Measurements from ENCODE around the gene LYRM7.

The LYRM7 gene

GRCh38 chr5:131170540-131171275, at the start of gene LYRM7:
LYRM7 (plus strand) TSS chr5:131170944; CDS start chr5:131171021, 77 bp downstream.
- no peaks in the 10 kb centered on the region for H3K36me3 ChIP-seq (ENCODE audit: control insufficient read depth in 2 of 2, insufficient read depth in 1 of 2, low read length in 2 of 2)
- no peaks in the 10 kb centered on the region for H3K4me1 ChIP-seq (ENCODE audit: control insufficient read depth, insufficient read depth, low read length)
- H3K4me3 ChIP-seq (ENCODE audit: low read depth, low read length), result peak within 1 kb of the TSS; percentile 69
- ChIA-PET CTCF (no interaction called here), POLR2A (no interaction called here)
- H3K27ac ChIP-seq (ENCODE audit: extremely low read depth, low read depth, low read length), result no peak within 1 kb of the TSS
- H3K9me3 ChIP-seq (ENCODE audit: control insufficient read depth, insufficient read depth, low read depth, low read length), result no peaks in the 10 kb centered on the region
- TF ChIP-seq SP2 (tag by site-specific recombination; IDR thresholded peaks at IDR 0.05), result peak; percentile 99
- peak; percentile 26 for TF ChIP-seq ZBTB26 (tag by site-specific recombination; optimal IDR thresholded peaks at IDR 0.05)
- peak; percentile 30; the same call in 1 of the 2 replicates for TF ChIP-seq ZNF341 (tag by site-specific recombination; IDR thresholded peaks at IDR 0.05; ENCODE audit: low read depth)
- peak; percentile 40; the same call in 1 of the 2 replicates for TF ChIP-seq ZNF398 (tag by site-specific recombination; IDR thresholded peaks at IDR 0.05)
- TF ChIP-seq OSR2 (tag by site-specific recombination; IDR thresholded peaks at IDR 0.05), result no peak
- no peak for TF ChIP-seq ZNF292 (tag by site-specific recombination; IDR thresholded peaks at IDR 0.05; ENCODE audit: borderline replicate concordance, low read depth)
- TF ChIP-seq ZNF629 (tag by site-specific recombination; IDR thresholded peaks at IDR 0.05), result 0 out of 2 replicates have a peak, but pooled peaks have one; percentile 42
- peak; percentile 76; the same call in 1 of the 2 replicates for TF ChIP-seq YY1 (tag by site-specific recombination; IDR thresholded peaks at IDR 0.05)
- TF ChIP-seq ZNF239 (tag by site-specific recombination; IDR thresholded peaks at IDR 0.05), result no peak
- TF ChIP-seq ZNF473 (tag by site-specific recombination; IDR thresholded peaks at IDR 0.05), result no peak
- TF ChIP-seq, protein P1, sequence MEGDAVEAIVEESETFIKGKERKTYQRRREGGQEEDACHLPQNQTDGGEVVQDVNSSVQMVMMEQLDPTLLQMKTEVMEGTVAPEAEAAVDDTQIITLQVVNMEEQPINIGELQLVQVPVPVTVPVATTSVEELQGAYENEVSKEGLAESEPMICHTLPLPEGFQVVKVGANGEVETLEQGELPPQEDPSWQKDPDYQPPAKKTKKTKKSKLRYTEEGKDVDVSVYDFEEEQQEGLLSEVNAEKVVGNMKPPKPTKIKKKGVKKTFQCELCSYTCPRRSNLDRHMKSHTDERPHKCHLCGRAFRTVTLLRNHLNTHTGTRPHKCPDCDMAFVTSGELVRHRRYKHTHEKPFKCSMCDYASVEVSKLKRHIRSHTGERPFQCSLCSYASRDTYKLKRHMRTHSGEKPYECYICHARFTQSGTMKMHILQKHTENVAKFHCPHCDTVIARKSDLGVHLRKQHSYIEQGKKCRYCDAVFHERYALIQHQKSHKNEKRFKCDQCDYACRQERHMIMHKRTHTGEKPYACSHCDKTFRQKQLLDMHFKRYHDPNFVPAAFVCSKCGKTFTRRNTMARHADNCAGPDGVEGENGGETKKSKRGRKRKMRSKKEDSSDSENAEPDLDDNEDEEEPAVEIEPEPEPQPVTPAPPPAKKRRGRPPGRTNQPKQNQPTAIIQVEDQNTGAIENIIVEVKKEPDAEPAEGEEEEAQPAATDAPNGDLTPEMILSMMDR (tag by site-specific recombination; IDR thresholded peaks at IDR 0.05), result 0 out of 2 replicates have a peak, but pooled peaks have one; percentile 15
- TF ChIP-seq WT1 (tag by site-specific recombination; IDR thresholded peaks at IDR 0.05), result no peak
- no peak for TF ChIP-seq GLI4 (tag by site-specific recombination; IDR thresholded peaks at IDR 0.05)
- TF ChIP-seq KLF1 (tag by site-specific recombination; IDR thresholded peaks at IDR 0.05), result peak; percentile 58
- 0 out of 2 replicates have a peak, but pooled peaks have one; percentile 45 for TF ChIP-seq ZBTB48 (tag by site-specific recombination; IDR thresholded peaks at IDR 0.05)
- TF ChIP-seq, protein P2, sequence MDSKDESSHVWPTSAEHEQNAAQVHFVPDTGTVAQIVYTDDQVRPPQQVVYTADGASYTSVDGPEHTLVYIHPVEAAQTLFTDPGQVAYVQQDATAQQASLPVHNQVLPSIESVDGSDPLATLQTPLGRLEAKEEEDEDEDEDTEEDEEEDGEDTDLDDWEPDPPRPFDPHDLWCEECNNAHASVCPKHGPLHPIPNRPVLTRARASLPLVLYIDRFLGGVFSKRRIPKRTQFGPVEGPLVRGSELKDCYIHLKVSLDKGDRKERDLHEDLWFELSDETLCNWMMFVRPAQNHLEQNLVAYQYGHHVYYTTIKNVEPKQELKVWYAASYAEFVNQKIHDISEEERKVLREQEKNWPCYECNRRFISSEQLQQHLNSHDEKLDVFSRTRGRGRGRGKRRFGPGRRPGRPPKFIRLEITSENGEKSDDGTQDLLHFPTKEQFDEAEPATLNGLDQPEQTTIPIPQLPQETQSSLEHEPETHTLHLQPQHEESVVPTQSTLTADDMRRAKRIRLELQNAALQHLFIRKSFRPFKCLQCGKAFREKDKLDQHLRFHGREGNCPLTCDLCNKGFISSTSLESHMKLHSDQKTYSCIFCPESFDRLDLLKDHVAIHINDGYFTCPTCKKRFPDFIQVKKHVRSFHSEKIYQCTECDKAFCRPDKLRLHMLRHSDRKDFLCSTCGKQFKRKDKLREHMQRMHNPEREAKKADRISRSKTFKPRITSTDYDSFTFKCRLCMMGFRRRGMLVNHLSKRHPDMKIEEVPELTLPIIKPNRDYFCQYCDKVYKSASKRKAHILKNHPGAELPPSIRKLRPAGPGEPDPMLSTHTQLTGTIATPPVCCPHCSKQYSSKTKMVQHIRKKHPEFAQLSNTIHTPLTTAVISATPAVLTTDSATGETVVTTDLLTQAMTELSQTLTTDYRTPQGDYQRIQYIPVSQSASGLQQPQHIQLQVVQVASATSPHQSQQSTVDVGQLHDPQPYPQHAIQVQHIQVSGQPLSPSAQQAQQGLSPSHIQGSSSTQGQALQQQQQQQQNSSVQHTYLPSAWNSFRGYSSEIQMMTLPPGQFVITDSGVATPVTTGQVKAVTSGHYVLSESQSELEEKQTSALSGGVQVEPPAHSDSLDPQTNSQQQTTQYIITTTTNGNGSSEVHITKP (tag by site-specific recombination; IDR thresholded peaks at IDR 0.05), result peak; percentile 89
- no peak; the same call in 1 of the 2 replicates for TF ChIP-seq ZXDB (tag by site-specific recombination; IDR thresholded peaks at IDR 0.05)
- TF ChIP-seq GLIS2 (tag by site-specific recombination; IDR thresholded peaks at IDR 0.05), result peak; percentile 36
- TF ChIP-seq ZNF776 (tag by site-specific recombination; IDR thresholded peaks at IDR 0.05; ENCODE audit: borderline replicate concordance), result no peak
- no peak for TF ChIP-seq ZNF266 (tag by site-specific recombination; IDR thresholded peaks at IDR 0.05; ENCODE audit: low read depth)
- TF ChIP-seq GFI1B (tag by site-specific recombination; IDR thresholded peaks at IDR 0.05), result no peak
- no peak for TF ChIP-seq ZNF311 (tag by site-specific recombination; IDR thresholded peaks at IDR 0.05; ENCODE audit: borderline replicate concordance)
- no peak for TF ChIP-seq ZFP3 (tag by site-specific recombination; IDR thresholded peaks at IDR 0.05; ENCODE audit: low read depth)
- TF ChIP-seq ZBTB20 (tag by site-specific recombination; IDR thresholded peaks at IDR 0.05), result peak; percentile 76
- no peak for TF ChIP-seq ZNF624 (tag by site-specific recombination; IDR thresholded peaks at IDR 0.05)
- TF ChIP-seq KLF9 (tag by site-specific recombination; IDR thresholded peaks at IDR 0.05; ENCODE audit: low read depth), result peak; percentile 28; the same call in 1 of the 2 replicates
- no peak for TF ChIP-seq ZNF10 (tag by site-specific recombination; IDR thresholded peaks at IDR 0.05)
- TF ChIP-seq ZNF133 (tag by site-specific recombination; IDR thresholded peaks at IDR 0.05), result no peak
- no peak for TF ChIP-seq ZNF600 (tag by site-specific recombination; IDR thresholded peaks at IDR 0.05)
- 0 out of 2 replicates have a peak, but pooled peaks have one; percentile 7 for TF ChIP-seq EGR2 (tag by site-specific recombination; IDR thresholded peaks at IDR 0.05; ENCODE audit: low read depth)
- TF ChIP-seq ZNF121 (tag by site-specific recombination; IDR thresholded peaks at IDR 0.05), result no peak
